ENCODE data around the gene CARD10.
"Not testable (repeated sequence)": the region's sequence is repeated elsewhere in the genome, so short reads cannot be mapped to it uniquely, and the experiment has no call there.

Gene CARD10

DNA sequence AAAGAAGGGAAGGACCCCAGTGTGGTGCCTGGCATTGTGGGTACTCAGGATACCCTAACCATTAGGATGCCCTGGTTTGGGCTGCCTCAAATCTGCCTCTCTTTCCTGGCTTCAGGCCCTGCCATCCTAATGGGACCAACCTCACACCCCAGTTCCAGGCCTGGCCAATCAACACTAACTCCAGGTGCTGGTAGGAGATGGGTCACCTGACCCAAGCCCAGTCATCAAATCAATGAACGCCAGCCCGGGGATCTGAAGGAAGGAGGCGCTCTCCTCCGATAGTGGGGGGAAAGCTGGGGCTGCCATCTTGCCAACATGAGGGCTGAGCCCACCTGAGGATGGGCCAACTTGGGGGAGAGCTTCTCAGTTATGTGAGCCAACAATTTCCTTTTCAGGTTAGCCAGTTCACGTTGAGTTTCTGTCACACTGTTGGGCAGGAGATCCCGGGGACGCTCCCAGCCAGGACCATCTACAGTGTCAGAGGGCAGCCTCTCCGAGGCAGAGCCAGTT, 45.7 kb downstream of the CARD10 start:
- ChIA-PET POLR2A (no interaction called here), CTCF (interaction anchor here (0.9 to 2.8 kb wide), 3 partner anchors 17 to 85 kb away, joined by 3 to 14 read pairs (median 3); no protein-coding TSS in a partner anchor)
- DNase-seq (ENCODE audit: extremely low spot score) = no peak
- TF ChIP-seq ELF4 (IDR thresholded peaks at IDR 0.05) = no peak
- TF ChIP-seq, protein P1, sequence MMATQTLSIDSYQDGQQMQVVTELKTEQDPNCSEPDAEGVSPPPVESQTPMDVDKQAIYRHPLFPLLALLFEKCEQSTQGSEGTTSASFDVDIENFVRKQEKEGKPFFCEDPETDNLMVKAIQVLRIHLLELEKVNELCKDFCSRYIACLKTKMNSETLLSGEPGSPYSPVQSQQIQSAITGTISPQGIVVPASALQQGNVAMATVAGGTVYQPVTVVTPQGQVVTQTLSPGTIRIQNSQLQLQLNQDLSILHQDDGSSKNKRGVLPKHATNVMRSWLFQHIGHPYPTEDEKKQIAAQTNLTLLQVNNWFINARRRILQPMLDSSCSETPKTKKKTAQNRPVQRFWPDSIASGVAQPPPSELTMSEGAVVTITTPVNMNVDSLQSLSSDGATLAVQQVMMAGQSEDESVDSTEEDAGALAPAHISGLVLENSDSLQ (IDR thresholded peaks at IDR 0.05) = no peak
- no peak for TF ChIP-seq L3MBTL2 (conservative IDR thresholded peaks at IDR 0.05)
- no peak for TF ChIP-seq SUZ12 (IDR thresholded peaks at IDR 0.05)
- TF ChIP-seq FOXK2 (IDR thresholded peaks at IDR 0.05) = no peak
- TF ChIP-seq HDGF (IDR thresholded peaks at IDR 0.05; ENCODE audit: borderline replicate concordance) = no peak
- no peak for TF ChIP-seq ZNF384 (IDR thresholded peaks at IDR 0.05)
- no peak for TF ChIP-seq SP1 (IDR thresholded peaks at IDR 0.05)
- no peak for TF ChIP-seq TARDBP (IDR thresholded peaks at IDR 0.05)
- no peak for TF ChIP-seq NFRKB (IDR thresholded peaks at IDR 0.05)
- TF ChIP-seq CTBP1 (IDR thresholded peaks at IDR 0.05; ENCODE audit: borderline replicate concordance) = no peak
- no peak for TF ChIP-seq BHLHE40 (IDR thresholded peaks at IDR 0.05; ENCODE audit: borderline replicate concordance)
- no peak for TF ChIP-seq ARNT (IDR thresholded peaks at IDR 0.05)
- no peak for TF ChIP-seq LEF1 (IDR thresholded peaks at IDR 0.05; ENCODE audit: borderline replicate concordance)

DNA sequence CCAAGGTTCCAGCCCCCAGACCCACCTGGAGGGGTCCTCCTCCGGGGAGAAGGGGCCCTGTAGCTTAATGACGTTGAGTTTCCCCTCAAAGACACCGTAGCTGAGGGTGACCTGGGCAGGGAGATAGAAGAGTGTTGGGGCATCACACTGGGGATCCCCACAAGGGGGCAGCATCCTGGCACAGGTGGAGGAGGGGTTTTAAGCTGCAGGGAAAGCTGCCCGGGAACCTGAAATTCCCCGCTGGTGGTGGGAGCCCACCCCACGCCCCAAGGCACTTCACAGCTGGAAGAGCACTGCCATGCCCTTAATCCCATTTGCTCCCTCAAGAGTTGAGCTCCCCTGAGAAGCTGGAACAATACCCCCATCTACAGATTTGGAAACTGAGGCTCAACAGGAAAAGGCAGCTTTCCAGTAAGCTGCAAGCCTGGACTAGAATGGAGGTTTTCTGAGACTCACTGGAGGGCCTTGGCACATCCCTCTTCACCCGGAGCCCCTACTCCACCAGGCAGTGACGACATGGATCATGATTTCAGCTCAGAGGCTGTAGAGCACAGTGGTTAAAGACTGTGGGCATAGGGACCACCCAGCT, 46.7 kb downstream of the CARD10 start:
- ChIA-PET POLR2A (interaction anchor here (1.1 kb wide), 1 partner anchor 120 kb away, joined by 3 read pairs; no protein-coding TSS in a partner anchor), CTCF (interaction anchor here (0.5 to 2.8 kb wide), 19 partner anchors 9 to 212 kb away, joined by 3 to 14 read pairs (median 3); partner anchors contain the start of genes CARD10 and MFNG)
- peak; percentile 71 for DNase-seq (ENCODE audit: extremely low spot score)

GRCh38 chr22:37471727-37472417, 47.3 kb downstream of the CARD10 start:
- ChIA-PET POLR2A (interaction anchor here (1.1 kb wide), 1 partner anchor 121 kb away, joined by 3 read pairs; no protein-coding TSS in a partner anchor), CTCF (interaction anchor here (0.6 to 2.8 kb wide), 13 partner anchors 9 to 211 kb away, joined by 3 to 14 read pairs (median 6); partner anchors contain the start of genes CARD10 and MFNG)
- DNase-seq (ENCODE audit: extremely low spot score) = no peak
- TF ChIP-seq ZNF384 (IDR thresholded peaks at IDR 0.05) (peak; percentile 11; the same call in 1 of the 2 replicates), LEF1 (IDR thresholded peaks at IDR 0.05; ENCODE audit: borderline replicate concordance) (no peak)

More for the DNA sequence above, 46.7 kb downstream of the CARD10 start:
- TF ChIP-seq SUZ12 (IDR thresholded peaks at IDR 0.05) (no peak), FOXK2 (IDR thresholded peaks at IDR 0.05) (no peak), TARDBP (IDR thresholded peaks at IDR 0.05) (no peak), FOXM1 (IDR thresholded peaks at IDR 0.05; ENCODE audit: borderline replicate concordance) (no peak), NFRKB (IDR thresholded peaks at IDR 0.05) (no peak), BHLHE40 (IDR thresholded peaks at IDR 0.05; ENCODE audit: borderline replicate concordance) (no peak)

- TF ChIP-seq FOXA1 (IDR thresholded peaks at IDR 0.05) = no peak
- TF ChIP-seq BHLHE40 (IDR thresholded peaks at IDR 0.05; ENCODE audit: borderline replicate concordance) = no peak
- no peak for TF ChIP-seq NFRKB (IDR thresholded peaks at IDR 0.05)
- no peak for TF ChIP-seq L3MBTL2 (conservative IDR thresholded peaks at IDR 0.05)
- no peak for TF ChIP-seq HDGF (IDR thresholded peaks at IDR 0.05; ENCODE audit: borderline replicate concordance)
- no peak for TF ChIP-seq ZNF384 (IDR thresholded peaks at IDR 0.05)
- no peak for TF ChIP-seq TARDBP (IDR thresholded peaks at IDR 0.05)
- no peak for TF ChIP-seq FOXM1 (IDR thresholded peaks at IDR 0.05; ENCODE audit: borderline replicate concordance)
- no peak for TF ChIP-seq SP1 (IDR thresholded peaks at IDR 0.05)
- no peak for TF ChIP-seq CTBP1 (IDR thresholded peaks at IDR 0.05; ENCODE audit: borderline replicate concordance)
- no peak for TF ChIP-seq SUZ12 (IDR thresholded peaks at IDR 0.05)
- no peak for TF ChIP-seq ARNT (IDR thresholded peaks at IDR 0.05)
- no peak for TF ChIP-seq LEF1 (IDR thresholded peaks at IDR 0.05; ENCODE audit: borderline replicate concordance)
- TF ChIP-seq ELF4 (IDR thresholded peaks at IDR 0.05) = no peak
- no peak for TF ChIP-seq FOXK2 (IDR thresholded peaks at IDR 0.05)
- TF ChIP-seq, protein P1 (IDR thresholded peaks at IDR 0.05) = no peak
- ChIA-PET CTCF (no interaction called here), POLR2A (no interaction called here)
- DNase-seq (ENCODE audit: extremely low spot score) = no peak
These were observed 49.1 kb downstream of the CARD10 start for GRCh38 chr22:37470087-37470445.

DNA sequence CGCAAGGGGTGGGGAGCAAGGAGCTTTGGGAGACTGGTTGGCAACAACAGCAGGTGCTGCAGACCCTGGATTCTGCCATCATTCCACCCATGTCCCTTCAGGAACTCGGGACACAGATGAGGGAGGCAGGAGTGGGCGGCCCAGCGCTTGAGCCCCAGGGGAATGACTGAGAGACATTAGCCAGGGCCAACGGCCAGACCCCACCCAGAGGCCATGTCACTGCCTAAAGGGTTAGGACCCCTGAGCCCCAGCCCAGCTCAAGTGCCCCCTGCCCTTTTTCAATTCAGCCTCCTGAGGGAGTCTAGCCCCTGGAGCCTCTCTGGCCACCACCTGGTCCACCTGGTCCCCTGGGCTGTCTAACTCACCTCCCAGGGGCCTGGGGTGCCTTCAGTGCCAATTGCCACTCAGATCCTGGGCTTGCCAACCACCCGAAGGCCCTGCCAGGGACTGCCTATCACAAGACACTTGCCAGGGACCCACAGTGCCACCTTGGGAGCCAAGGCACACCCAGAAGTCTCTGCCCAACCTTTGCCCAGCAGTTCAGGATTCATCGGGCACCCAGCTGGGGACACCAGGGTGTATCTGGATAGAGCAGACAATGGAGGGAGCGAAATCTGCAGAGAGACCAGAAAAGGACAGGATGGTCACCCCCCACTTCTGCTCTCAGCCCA, 49.7 kb downstream of the CARD10 start:
- POLR2A ChIA-PET = no interaction called here
- CTCF ChIA-PET = no interaction called here
- DNase-seq (ENCODE audit: extremely low spot score) = no peak
- no peak for TF ChIP-seq ELF4 (IDR thresholded peaks at IDR 0.05)
- TF ChIP-seq CTBP1 (IDR thresholded peaks at IDR 0.05; ENCODE audit: borderline replicate concordance) = no peak
- TF ChIP-seq BHLHE40 (IDR thresholded peaks at IDR 0.05; ENCODE audit: borderline replicate concordance) = no peak
- TF ChIP-seq HDGF (IDR thresholded peaks at IDR 0.05; ENCODE audit: borderline replicate concordance) = no peak
- TF ChIP-seq SUZ12 (IDR thresholded peaks at IDR 0.05) = no peak
- no peak for TF ChIP-seq ARNT (IDR thresholded peaks at IDR 0.05)
- no peak for TF ChIP-seq LEF1 (IDR thresholded peaks at IDR 0.05; ENCODE audit: borderline replicate concordance)

- CTCF ChIA-PET; DNase-seq (ENCODE audit: extremely low spot score); POLR2A ChIA-PET: not testable (repeated sequence)
These were observed 51.0 kb downstream of the CARD10 start for GRCh38 chr22:37468201-37468695.
